Naive thymus-derived CD8-positive, alpha-beta T cell (primary cell): Measurements from ENCODE around the gene TRPM1. TPM values are rescaled to one million over a fixed set of nuclear protein-coding genes. Genes with fewer than 3 reads are reported as not detected.

ENCODE experiments used
- ATAC-seq, 2 donors: fragments of 150-1000 bp; cut with Tn5 transposase in 1 of 2; sonication (Bioruptor Pico), chemical (Tn5 transposase) in 1 of 2; 1 replicate in 1 of 2; 2 replicates in 1 of 2; pipeline ENCODE4 v1.10.0; 2021; ENCODE audit warnings: mild to moderate bottlenecking in 2 of 2, moderate library complexity in 2 of 2
- POLR2A ChIA-PET: fragments of 350-600 bp; sonication (Branson Sonifier 250); formaldehyde crosslinking; loops from one replicate; lab custom pipeline; 2021; ENCODE audit warnings: antibody characterized with exemption; lab: Charles Lee
- DNase-seq, 10 donors: peaks; one replicate each; pipeline versions ENCODE4 v3.0.0 to v3.0.0-alpha.2; 2020 to 2022
- H3K27ac Mint-ChIP-seq, 10 donors: one replicate each; pipeline ENCODE4 v1.8.0; 2020 to 2022; ENCODE audit warnings: mild to moderate bottlenecking in 10 of 10, mixed read lengths in 10 of 10, moderate library complexity in 4 of 10, inconsistent platforms in 1 of 10
- H3K27me3 Mint-ChIP-seq, 5 donors: one replicate each; pipeline ENCODE4 v1.8.0; 2021 to 2022; ENCODE audit warnings: mixed read lengths in 5 of 5
- H3K36me3 Mint-ChIP-seq, 3 donors: one replicate each; pipeline ENCODE4 v1.8.0; 2020 to 2022; ENCODE audit warnings: mixed read lengths in 3 of 3, mild to moderate bottlenecking in 2 of 3, inconsistent platforms in 1 of 3
- H3K4me1 Mint-ChIP-seq, 4 donors: one replicate each; pipeline ENCODE4 v1.8.0; 2021 to 2022; ENCODE audit warnings: mixed read lengths in 4 of 4
- H3K4me3 Mint-ChIP-seq, 10 donors: one replicate each; pipeline ENCODE4 v1.8.0; 2020 to 2022; ENCODE audit warnings: mild to moderate bottlenecking in 10 of 10, mixed read lengths in 10 of 10, moderate library complexity in 6 of 10, inconsistent platforms in 1 of 10
- H3K9me3 Mint-ChIP-seq, 9 donors: one replicate each; pipeline ENCODE4 v1.8.0; 2020 to 2022; ENCODE audit warnings: mixed read lengths in 9 of 9, mild to moderate bottlenecking in 3 of 9, inconsistent platforms in 1 of 9, moderate library complexity in 1 of 9
- polyA plus RNA-seq, 3 donors: library from polyadenylated mRNA; unstranded; fragments of 300-500 nt; fragmentation: Illumina TruSeq; gene quantifications; one replicate each; pipeline ENCODE4 v1.2.3, GENCODE V29; 2021
- total RNA-seq, 8 experiments: library from RNA in 2 of 8; stranded (reverse) in 2 of 8; gene quantifications; one replicate each; pipeline ENCODE4 v1.2.3 and lab custom pipeline; 2021 to 2026

Gene TRPM1
- total and polyA plus RNA-seq, 5 experiments from 2014 or later: not detected

- peaks cover 0 to 5% (median 0%) of the 10 kb centered on the region in 3 donors for H3K36me3 Mint-ChIP-seq
- no peak overlapping the region for H3K27ac Mint-ChIP-seq
- H3K9me3 Mint-ChIP-seq: peaks cover 0 to 2% (median 0%) of the 10 kb centered on the region in 9 donors
- POLR2A ChIA-PET: no interaction called here
- DNase-seq (no peak), ATAC-seq (no peak)
- H3K4me3 Mint-ChIP-seq: no peak overlapping the region
- H3K27me3 Mint-ChIP-seq: peaks cover 0 to 4% (median 0%) of the 10 kb centered on the region in 5 donors
- H3K4me1 Mint-ChIP-seq: peaks cover 0 to 2% (median 0%) of the 10 kb centered on the region in 4 donors
Measured at GRCh38 chr15:31106495-31107300, 5.2 kb upstream of the TRPM1 start.

GRCh38 chr15:31104003-31104402 lies 2.5 kb upstream of the TRPM1 start:
- ATAC-seq: no peak

GRCh38 chr15:31102374-31103342 lies 1.1 kb upstream of the TRPM1 start:
- no peak overlapping the region for H3K4me3 Mint-ChIP-seq
- peaks cover 0 to 18% (median 1%) of the 10 kb centered on the region in 4 donors for H3K4me1 Mint-ChIP-seq
- POLR2A ChIA-PET: interaction anchor here (0.7 kb wide), 1 partner anchor 113 kb away, joined by 3 read pairs; no protein-coding TSS in a partner anchor
- ATAC-seq (no peak), DNase-seq (no peak)
- H3K27ac Mint-ChIP-seq: no peak overlapping the region
- peaks cover 0 to 5% (median 0%) of the 10 kb centered on the region in 3 donors for H3K36me3 Mint-ChIP-seq
- peaks cover 0 to 3% (median 0%) of the 10 kb centered on the region in 5 donors for H3K27me3 Mint-ChIP-seq
- H3K9me3 Mint-ChIP-seq: no peaks in the 10 kb centered on the region

More at GRCh38 chr15:31104003-31104402, 2.5 kb upstream of the TRPM1 start:
- Mint-ChIP-seq H3K4me1 (peaks cover 0 to 13% (median 2%) of the 10 kb centered on the region in 4 donors), H3K9me3 (peaks cover 0 to 2% (median 0%) of the 10 kb centered on the region in 9 donors), H3K36me3 (peaks cover 0 to 5% (median 0%) of the 10 kb centered on the region in 3 donors), H3K4me3 (no peak overlapping the region), H3K27ac (no peak overlapping the region), H3K27me3 (peaks cover 0 to 4% (median 0%) of the 10 kb centered on the region in 5 donors)
- POLR2A ChIA-PET: interaction anchor here (0.5 kb wide), 1 partner anchor 135 kb away, joined by 3 read pairs; no protein-coding TSS in a partner anchor
- DNase-seq: no peak

GRCh38 chr15:31102039-31102321 lies 455 bp upstream of the TRPM1 start:
- Mint-ChIP-seq H3K36me3 (no peaks in the 10 kb centered on the region), H3K27ac (no peak overlapping the region), H3K4me3 (no peak overlapping the region), H3K9me3 (no peaks in the 10 kb centered on the region), H3K27me3 (peaks cover 0 to 3% (median 0%) of the 10 kb centered on the region in 5 donors), H3K4me1 (peaks cover 0 to 18% (median 1%) of the 10 kb centered on the region in 4 donors)
- POLR2A ChIA-PET: no interaction called here
- no peak for ATAC-seq
- DNase-seq: no peak

GRCh38 chr15:31100738-31101137 lies 787 bp downstream of the TRPM1 start:
- no peak overlapping the region for H3K4me3 Mint-ChIP-seq
- POLR2A ChIA-PET: no interaction called here
- no peak for ATAC-seq
- no peak for DNase-seq
- peaks cover 0 to 18% (median 1%) of the 10 kb centered on the region in 4 donors for H3K4me1 Mint-ChIP-seq
- H3K36me3 Mint-ChIP-seq: no peaks in the 10 kb centered on the region
- no peak overlapping the region for H3K27ac Mint-ChIP-seq
- no peaks in the 10 kb centered on the region for H3K9me3 Mint-ChIP-seq
- H3K27me3 Mint-ChIP-seq: peaks cover 0 to 3% (median 0%) of the 10 kb centered on the region in 5 donors

GRCh38 chr15:31098953-31099740 lies 2.4 kb downstream of the TRPM1 start:
- Mint-ChIP-seq H3K4me1 (peaks cover 0 to 18% (median 1%) of the 10 kb centered on the region in 4 donors), H3K4me3 (no peak overlapping the region), H3K36me3 (no peaks in the 10 kb centered on the region), H3K9me3 (no peaks in the 10 kb centered on the region), H3K27ac (no peak overlapping the region), H3K27me3 (peaks cover 0 to 4% (median 0%) of the 10 kb centered on the region in 5 donors)
- DNase-seq (peak in 1 of 10 donors; percentile 10), ATAC-seq (no peak)
- POLR2A ChIA-PET: no interaction called here

GRCh38 chr15:31098491-31098917 lies 3.0 kb downstream of the TRPM1 start:
- H3K27me3 Mint-ChIP-seq: peaks cover 0 to 2% (median 0%) of the 10 kb centered on the region in 5 donors
- POLR2A ChIA-PET: no interaction called here
- H3K9me3 Mint-ChIP-seq: no peaks in the 10 kb centered on the region
- DNase-seq: no peak
- no peaks in the 10 kb centered on the region for H3K36me3 Mint-ChIP-seq
- no peak overlapping the region for H3K27ac Mint-ChIP-seq
- H3K4me1 Mint-ChIP-seq: peaks cover 0 to 18% (median 1%) of the 10 kb centered on the region in 4 donors
- H3K4me3 Mint-ChIP-seq: no peak overlapping the region
- no peak for ATAC-seq

GRCh38 chr15:31096563-31096962 lies 5.0 kb downstream of the TRPM1 start:
- ATAC-seq (no peak), DNase-seq (no peak)
- peaks cover 0 to 18% (median 1%) of the 10 kb centered on the region in 4 donors for H3K4me1 Mint-ChIP-seq
- peaks cover 0 to 2% (median 0%) of the 10 kb centered on the region in 5 donors for H3K27me3 Mint-ChIP-seq
- no peaks in the 10 kb centered on the region for H3K36me3 Mint-ChIP-seq
- no peak overlapping the region for H3K4me3 Mint-ChIP-seq
- H3K27ac Mint-ChIP-seq: no peak overlapping the region
- no peaks in the 10 kb centered on the region for H3K9me3 Mint-ChIP-seq
- POLR2A ChIA-PET: interaction anchor here (0.6 kb wide), 1 partner anchor 60 kb away, joined by 4 read pairs; no protein-coding TSS in a partner anchor

GRCh38 chr15:31091481-31091880 lies 10.0 kb downstream of the TRPM1 start:
- Mint-ChIP-seq H3K4me1 (no peaks in the 10 kb centered on the region), H3K36me3 (no peaks in the 10 kb centered on the region), H3K9me3 (no peaks in the 10 kb centered on the region), H3K4me3 (no peak overlapping the region), H3K27ac (no peak overlapping the region), H3K27me3 (peaks cover 0 to 2% (median 0%) of the 10 kb centered on the region in 5 donors)
- DNase-seq: no peak
- POLR2A ChIA-PET: no interaction called here
- ATAC-seq: no peak

- DNase-seq (no peak), ATAC-seq (no peak)
- Mint-ChIP-seq H3K36me3 (no peaks in the 10 kb centered on the region), H3K4me3 (no peak overlapping the region), H3K4me1 (no peaks in the 10 kb centered on the region), H3K27me3 (peaks cover 0 to 2% (median 0%) of the 10 kb centered on the region in 5 donors), H3K27ac (no peak overlapping the region), H3K9me3 (no peaks in the 10 kb centered on the region)
- POLR2A ChIA-PET: no interaction called here
Measured at GRCh38 chr15:31090766-31091165, 10.8 kb downstream of the TRPM1 start.

- no peak overlapping the region for H3K4me3 Mint-ChIP-seq
Measured at GRCh38 chr15:31089368-31090047, 12.0 kb downstream of the TRPM1 start.

More at GRCh38 chr15:31089368-31090047, 12.0 kb downstream of the TRPM1 start:
- no peaks in the 10 kb centered on the region for H3K36me3 Mint-ChIP-seq
- DNase-seq (no peak), ATAC-seq (no peak)
- POLR2A ChIA-PET: no interaction called here
- no peaks in the 10 kb centered on the region for H3K9me3 Mint-ChIP-seq
- H3K27me3 Mint-ChIP-seq: no peaks in the 10 kb centered on the region
- H3K4me1 Mint-ChIP-seq: no peaks in the 10 kb centered on the region
- H3K27ac Mint-ChIP-seq: no peak overlapping the region
